ENCODE results near the gene AOC2.

GRCh38 chr17:42855048-42855596 lies 10.7 kb downstream of the AOC2 start:
- TF ChIP-seq CTCF (IDR thresholded peaks at IDR 0.05; ENCODE audit: poor library complexity): no peak
- TF ChIP-seq EZH2phosphoT487 (IDR thresholded peaks at IDR 0.05; ENCODE audit: low read depth, severe bottlenecking, unreplicated experiment): no peak
- TF ChIP-seq EZH2 (IDR thresholded peaks at IDR 0.05; ENCODE audit: borderline replicate concordance): no peak

Data from hepatocyte (in vitro differentiated cells).